HG02798 (cell line): ENCODE measurements around the gene GIMAP8.
"Not testable (repeated sequence)": the region's sequence is repeated elsewhere in the genome, so short reads cannot be mapped to it uniquely, and the experiment has no call there.

Experiments used
- ATAC-seq: cut with Tn5 transposase; IDR thresholded peaks from one replicate; pipeline ENCODE4 v1.9.1; 2021; ENCODE audit warnings: mild to moderate bottlenecking; ENCODE audit not compliant: unreplicated experiment, poor library complexity

The GIMAP8 gene

DNA sequence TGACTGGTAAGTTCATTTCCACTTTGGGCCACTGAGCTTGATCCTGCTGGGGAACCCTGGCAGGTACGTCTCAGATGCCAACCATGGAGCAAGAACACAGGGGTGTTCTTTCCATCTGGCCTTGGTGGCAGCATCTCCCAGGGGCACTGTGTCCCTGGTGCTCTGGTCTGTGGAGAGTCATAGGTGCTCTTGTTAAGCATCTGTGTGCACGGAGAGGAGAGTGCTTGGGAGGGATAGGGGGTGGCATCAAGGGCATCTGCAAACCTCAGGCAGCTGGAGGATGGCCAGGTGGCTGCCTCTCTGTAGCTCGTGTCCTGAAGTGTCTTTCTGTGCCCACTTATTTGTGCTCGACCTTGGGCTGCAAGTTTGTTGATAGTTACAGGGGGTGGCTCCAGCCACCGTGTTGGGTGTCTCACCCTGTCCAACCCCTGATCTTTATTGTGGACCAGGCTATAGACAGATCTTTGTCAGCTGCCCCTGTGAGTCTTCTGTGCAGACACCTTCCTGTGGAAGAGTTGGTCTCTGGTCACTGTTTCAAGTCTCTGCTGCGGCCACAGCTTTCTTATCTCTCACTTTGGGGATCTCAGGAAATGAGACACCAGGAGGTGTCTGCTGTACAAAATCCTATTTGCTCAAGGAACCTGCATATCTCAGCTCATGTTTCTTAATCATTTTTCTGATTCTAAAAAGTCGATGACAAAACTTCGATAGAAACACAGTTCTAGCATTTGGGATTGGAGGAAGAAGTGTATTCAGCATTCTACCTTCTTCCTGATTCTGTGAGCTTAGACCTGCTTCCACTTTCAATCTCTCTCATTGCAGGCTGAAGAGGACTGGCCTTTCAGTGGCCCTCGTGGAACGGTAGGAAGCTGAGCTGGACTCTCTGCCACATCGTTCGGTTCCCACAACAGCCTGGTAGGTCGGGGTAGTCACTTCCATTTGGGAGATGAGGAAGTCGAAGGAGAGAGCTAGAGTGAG is 17.2 kb upstream of the GIMAP8 start:
- ATAC-seq, result peak; percentile 35

DNA sequence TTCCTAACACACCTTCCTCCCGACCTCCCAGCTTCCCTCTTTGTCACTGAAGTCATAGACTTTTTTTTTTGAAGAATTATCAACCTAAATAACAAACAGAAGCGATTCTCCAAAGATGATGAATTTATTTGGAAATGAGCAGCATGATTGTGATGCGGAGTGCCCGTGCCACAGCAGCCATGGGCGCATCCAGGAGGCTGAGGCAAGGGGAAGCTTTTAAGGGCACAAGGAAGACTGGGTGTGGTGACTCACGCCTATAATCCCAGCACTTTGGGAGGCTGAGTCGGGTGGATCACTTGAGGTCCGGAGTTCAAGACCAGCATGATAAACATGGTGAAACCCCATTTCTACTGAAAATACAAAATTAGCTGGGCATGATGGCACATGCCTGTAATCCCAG is 16.2 kb upstream of the GIMAP8 start:
- no peak for ATAC-seq

DNA sequence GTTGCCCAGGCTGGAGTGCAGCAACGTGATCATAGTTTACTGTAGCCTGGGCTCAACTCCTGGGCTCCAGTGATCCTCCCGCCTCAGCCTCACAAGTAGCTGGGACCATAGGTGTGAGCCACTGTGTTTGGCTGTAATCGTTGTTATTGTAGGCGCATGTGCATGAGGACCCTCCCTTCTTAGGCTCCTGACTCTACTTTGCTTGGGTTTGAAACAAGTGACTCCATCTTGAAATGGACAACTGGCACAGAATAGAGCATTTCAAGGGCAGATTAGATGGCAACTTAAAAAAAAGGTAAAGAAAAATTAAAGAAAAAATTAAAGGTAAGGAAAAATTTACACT is 15.4 kb upstream of the GIMAP8 start:
- ATAC-seq, result no peak

DNA sequence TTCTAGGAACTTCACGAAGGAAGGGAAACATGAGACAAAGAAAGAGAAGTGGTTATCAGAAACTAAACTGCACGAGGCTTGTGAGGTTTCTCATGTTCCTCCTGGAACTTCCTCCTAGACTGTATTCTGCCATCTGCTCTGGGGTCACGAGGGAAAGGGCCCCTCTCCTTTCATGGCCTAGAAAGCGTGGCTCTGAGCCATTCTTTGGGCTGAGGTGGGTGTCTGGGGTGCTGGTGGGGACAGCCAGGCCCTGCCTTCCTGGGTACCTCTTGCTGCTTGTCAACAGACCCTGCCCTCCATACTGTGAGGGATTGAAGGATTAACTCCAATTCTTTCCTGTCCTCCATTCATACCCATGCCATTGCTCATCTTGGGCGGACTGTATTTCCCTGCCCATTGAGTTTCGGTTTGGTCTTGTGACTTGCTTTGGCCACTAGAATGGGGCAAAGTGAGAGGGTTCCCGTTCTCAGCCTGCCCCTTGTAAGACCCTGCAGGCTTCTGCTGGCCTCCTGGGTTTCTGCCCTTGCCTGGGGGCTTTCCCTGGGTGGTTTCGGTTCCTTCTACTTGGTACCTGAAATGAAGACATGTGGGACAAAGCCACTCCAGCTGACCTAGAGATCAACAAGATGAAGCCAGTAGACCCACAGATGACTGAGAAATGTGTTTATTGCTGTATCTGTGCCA is 14.9 kb upstream of the GIMAP8 start:
- peak; percentile 91 for ATAC-seq

DNA sequence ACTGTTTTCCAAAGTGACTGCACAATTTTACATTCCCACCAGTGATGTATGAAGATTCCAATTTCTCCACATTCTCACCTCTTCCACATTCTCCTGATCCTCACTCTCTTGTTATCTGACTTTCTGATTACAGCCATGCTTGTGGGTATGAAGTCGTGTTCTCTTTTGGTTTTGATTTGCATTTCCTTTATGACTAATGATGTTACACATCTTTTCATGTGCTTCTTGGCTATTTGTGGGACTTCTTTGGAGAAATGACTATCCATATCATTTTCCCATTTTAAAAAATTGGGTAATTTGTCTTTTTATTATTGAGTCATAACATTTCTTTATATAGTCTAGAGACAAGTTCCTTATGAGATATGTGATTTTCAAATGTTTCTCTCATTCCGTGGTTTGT is 10.5 kb upstream of the GIMAP8 start:
- ATAC-seq, result no peak

DNA sequence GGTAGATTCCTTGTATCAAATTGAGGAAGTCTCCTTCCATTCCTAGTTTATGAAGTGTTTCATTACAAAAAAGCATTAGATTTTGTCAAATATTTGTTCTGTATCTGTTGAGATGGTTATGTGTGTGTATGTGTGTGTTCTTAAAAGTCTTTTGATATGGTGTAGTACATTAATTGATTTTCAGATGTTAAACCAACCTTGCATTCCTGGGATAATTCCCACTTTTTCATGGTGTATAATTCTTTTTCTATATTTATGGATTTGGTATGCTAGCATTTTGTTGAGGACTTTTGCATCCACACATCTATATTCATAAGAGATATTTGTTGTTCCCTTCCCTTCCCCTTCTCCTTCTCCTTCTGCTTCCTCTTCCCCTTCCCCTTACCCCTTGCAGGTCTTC is 8.9 kb upstream of the GIMAP8 start:
- ATAC-seq, result no peak

DNA sequence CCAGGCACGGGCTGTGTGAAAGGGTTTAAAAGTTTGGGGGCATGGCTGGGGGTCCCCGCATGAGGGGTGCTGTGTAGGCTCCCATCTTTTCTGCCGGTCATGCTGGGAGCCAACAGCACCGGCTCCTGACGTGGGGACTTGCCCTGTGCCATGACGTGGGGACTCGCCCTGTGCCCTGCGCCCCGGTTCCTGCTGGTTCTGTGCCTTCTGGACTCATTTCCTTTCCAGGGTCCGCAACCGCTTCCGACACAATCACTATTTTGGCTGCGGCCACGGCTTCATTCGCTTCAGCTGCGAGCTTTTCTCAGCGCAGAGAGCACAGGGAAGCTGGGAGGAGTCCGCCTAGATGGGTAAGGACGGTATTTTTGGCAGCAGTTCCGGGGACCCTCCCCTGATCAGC is 7.6 kb upstream of the GIMAP8 start:
- ATAC-seq, result no peak

DNA sequence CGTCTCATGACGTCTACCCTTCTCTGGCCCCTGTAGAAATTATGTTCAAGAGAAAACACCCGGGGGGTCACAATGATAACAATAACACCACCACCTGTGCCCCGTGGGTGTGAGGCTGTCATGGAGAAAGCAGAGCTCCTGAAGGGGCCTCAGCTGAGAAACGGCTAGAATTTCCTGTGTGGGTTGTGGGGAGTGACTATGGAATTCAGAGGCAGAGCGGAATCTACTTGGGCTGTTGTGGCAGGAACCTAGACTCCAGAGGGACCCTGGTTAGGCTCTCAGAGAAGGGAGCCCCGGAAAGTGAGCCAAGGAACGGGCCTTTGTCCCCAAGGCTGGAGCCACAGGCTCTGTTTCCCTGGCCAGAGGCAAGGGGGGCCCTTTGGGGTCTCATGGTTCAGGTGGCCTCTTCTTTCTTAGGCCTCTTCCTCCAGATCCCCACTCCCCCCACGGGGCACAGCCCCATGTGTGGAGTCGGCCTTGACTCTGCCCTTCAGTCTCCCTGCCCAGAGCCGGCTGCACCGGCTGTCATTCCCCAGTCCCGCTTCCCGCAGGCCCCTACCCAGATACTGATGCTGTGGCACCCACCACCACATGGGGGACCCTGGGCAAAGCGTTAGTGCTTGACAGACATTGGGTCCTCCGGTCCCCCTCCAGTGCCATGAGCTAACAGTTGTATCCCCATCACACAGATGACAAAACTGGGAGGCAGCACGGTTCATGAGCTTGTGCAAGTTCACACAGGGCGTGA is 6.5 kb upstream of the GIMAP8 start:
- ATAC-seq, result no peak

DNA sequence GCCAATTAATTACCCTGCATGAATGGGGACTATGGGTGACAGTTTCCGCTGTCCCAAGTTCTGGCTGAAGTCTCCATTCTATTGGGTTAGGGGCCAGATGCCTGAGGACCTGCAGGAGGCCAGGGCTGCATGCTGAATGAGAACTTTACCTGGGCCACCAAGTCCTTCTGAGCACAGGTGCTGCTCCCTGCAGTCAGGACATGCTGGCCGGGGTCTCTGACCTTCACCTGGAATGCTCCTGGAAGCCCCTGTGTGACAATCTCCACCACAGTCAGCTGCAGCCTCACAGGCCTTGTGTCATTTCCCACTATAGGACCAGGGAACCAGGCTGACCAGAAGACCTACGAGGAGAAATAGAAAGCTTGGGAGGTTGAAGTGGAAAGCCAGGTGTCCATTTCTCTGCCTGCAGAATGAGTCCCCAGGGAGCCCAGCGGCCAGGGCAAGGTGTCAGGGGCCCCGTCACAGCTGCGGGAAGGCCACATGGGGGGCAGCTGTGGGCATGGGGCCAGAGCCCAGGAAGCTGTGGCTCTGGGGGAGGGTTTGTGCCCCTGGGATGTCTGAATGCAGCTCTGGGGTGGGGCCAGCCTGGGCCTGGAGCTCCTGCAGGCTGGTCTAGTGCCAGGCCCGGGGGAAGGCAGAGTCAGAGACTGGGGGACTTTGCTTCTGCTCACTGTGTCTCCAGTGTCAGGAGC is 5.6 kb upstream of the GIMAP8 start:
- ATAC-seq, result no peak

DNA sequence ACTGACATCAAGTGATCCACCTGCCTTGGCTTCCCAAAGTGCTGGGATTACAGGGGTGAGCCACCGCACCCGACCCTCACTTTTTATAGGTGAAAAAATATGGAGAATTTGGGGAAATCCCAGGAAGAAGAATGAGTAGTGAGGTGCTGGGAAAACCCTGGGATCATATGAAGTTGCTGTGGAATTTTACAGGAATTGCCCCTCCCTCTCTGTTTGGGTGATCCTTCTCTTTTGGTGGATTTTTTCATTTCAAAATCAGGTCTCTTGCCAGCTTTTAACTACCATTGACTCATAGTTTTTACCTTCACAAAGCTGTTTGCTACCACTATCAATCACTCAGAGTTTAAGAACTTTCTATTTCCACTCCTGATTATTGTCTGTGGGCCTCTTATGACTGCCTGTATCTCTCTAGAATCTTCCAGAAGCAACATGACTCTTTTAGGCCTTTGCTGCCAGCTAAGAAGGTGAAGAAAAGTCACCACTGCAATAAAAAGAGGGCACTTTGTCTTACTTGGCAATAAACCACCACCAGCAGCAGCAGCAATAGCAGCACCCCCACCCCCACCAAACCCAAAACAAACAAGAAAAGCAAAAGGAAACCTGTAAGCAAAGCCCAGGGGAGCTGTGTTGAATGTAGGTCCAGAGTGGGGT is 4.0 kb upstream of the GIMAP8 start:
- ATAC-seq, result no peak

DNA sequence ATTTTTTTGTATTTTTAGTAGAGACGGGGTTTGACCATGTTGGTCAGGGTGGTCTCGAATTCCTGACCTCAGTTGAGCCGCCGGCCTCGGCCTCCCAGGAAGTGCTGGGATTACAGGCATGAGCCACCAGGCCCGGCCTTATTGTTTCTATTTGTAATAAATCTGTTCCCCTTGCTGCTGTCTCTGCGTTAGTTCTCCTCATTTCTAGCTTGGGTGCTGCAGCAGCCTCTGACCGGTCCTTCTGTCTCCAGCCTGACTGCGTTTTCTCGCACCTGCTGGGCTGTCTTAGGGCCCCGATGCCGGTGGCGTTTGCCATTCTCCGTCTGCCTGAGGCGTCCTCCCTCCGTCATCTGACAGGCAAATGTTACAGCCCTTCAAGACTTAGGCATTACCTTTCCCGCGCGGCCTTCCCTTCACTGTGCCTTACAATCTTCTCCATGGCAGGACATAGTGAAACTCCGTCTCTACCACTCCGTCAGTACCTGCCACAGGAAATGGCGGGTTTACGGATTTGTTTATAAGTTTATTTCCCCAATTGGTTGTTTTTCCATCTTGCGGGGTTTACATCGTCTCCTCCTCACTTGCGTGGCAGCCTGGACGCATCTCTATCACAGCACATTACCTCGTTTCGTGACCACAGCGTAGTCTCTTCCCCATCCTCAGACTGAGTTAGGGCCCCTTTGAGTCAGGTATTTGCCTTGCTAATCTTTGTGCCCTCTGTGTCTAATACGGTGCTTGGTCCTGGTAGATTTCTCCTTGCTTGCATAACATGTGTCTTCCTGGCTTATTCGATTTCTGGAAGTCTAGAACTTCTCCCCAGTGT is 2.3 kb upstream of the GIMAP8 start:
- ATAC-seq, result peak; percentile 7

DNA sequence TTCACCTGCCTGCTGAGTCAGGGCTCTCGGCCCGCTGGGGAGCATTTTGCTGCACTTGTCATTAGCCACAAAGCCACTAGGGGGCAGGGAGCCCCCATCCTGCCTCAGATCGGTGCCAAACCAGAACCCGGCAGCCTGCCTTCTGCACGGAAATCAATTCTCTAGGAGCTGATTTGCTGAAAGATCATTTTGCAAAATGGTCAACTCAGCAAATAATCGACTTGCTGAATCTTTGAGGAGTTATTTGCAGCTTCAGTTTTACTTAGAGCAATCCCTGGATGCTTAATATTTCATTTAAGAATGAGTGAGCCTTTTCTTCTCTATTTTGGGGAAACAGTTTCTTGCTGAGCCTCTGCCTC is 1.7 kb upstream of the GIMAP8 start:
- peak; percentile 68 for ATAC-seq

DNA sequence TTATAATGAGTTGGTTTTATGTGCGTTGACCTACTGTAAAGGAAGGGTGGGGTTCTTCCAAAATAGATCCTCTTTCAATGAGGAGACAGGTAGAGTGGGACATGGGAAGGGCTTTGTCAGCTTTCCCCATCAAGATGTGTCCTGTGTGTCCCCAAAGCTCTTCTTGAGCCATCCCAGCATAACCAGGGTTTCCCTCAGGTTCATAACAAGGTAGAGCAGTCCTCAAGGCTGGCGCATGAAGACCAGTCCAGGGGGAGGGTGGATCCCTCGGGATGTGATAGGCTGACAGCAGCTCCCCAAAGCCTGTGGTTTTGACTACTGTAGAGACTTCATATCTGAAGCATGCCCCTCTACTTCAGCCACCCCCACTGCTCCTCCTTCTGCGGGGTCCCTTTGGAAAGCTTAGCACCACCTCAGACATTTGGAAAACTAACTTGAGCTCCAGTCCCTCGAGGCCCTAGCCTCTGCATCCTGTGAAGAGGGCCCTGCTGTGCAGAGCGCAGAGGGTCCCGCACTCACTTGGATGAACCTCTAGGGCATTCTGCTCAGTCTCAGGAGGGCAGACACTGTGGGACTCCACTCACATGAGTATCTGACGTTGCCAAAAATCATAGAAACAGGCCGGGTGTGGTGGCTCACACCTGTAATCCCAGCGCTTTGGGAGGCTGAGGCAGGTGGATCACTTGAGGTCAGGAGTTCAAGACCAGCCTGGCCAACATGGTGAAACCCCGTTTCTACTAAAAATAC is 1.1 kb upstream of the GIMAP8 start:
- no peak for ATAC-seq

DNA sequence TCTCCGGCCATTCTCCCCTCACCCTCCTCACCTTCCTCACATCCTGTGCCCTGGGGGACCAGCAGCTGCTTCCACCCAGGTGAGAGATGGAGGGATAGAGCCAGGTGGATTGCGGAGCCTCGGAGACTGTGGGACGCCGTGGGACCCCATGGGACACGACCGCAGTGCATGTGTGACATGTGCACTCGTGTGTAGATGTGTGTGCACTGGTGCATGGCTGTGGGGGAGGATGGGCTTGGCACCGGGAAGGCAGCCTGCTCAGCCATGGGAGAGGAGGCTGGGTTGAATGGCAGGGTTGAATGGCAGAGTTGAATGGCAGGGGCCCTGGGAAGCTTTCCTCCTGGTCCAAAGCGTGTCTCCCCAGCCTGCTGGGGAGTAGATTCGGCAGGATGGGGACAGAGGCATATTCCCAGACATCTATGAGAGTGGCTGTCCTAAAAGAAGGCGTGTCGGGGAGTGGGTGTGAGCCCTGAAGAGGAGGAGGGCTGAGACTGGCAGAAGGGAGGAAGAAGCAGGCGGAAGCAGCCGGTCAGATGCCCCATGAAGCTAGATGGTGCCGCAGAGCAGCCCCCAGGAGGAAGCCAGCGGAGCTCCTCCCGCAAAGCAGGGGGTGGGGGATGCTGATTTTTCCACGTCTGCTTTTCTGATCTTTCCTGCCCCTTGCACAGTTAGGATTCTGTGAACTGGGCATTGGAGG is 815 bp downstream of the GIMAP8 start:
- ATAC-seq, result peak; percentile 32

DNA sequence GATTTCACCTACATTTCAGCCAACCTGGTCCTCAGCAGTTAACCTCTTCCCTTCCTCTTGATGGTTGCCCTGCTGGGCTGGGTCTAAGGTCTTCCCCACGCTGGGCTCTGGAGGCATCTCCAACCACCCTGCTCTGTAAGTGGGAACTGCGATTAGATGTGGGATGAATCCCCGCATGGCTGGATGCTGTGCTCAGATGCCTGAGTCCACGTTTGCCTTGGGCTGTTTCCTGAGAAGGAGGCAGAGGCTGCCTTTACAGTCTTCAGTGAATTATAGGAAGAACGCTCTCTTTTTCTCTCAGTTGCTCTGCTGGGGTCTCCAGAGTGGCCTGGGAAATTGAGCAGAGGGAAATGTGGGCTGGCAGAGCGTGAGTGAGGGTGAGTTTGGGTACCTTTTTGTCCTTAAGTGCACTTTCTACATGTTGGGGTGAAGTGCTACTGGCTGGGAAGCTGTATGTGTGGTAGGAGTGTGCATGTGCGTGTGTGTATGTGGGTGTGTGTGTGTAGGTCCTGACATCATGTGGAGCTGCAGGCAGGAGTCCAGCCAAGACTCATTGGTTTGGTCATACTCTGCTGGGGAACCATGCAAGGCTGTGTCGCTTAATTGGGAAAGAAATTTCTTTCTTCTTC is 1.5 kb downstream of the GIMAP8 start:
- no peak for ATAC-seq

DNA sequence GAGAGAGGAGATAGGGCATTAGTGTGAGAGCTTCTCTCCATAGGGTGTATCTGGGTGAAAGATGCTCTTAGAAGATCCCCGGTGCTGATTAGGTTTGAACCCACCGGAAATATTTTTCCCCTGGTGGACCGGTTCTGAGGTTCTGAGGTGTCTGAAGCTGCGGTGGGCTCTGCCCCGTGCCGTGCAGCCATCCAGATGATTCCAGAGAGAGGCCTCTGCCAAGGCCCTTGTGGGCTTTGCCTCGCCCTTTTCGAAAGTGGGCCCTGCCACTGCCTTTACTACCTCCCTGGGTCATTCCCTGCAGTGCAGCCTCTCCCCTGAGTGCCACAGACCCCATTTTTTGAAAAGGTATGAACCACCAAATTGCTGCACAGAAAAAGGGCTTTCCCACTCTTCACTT is 2.8 kb downstream of the GIMAP8 start:
- no peak for ATAC-seq

DNA sequence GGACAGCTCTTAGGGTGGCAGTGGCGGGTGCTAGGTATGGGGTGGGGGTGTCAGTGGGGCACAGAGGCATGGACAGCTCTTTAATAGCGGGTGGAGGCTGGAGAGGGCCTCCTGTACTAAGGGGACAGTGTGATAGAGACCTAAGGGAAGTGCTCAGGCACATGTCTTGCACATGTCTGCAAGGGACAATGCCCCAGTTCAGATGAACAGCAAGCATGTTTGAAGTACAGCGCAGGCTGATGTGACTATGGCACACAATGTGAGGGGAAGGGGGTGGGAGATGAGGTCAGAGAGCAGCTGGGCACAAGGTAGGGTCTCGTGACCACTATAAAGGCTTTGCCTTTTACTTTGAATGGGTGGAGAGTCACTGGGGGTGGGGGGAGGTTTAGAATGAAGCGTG is 3.5 kb downstream of the GIMAP8 start:
- ATAC-seq, result no peak

DNA sequence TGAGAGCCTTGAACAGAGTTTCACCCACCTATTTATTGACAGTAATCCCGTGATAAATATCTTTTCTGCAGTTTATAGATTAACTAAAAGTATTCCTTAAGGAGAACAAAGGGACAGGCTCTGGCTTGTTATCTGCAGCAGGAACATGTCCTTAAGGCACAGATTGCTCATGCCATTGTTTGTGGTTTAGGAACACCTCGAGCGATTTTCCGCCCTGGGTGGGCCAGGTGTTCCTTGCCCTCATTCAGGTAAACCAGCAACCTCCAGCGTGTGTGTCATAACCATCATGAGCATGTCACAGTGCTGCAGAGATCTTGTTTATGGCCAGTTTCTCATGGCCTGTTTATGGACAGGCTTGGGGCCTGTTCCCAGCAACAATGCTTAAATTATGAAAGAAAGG is 6.6 kb downstream of the GIMAP8 start:
- ATAC-seq, result not testable (repeated sequence)
